Stimulated activated CD8-positive, alpha-beta memory T cell treated with anti-CD3 and anti-CD28 coated beads, Interleukin-4, amount 100 ng/mL, for 48 hours (primary cell): ENCODE measurements around the gene S100A4.
"Not testable (repeated sequence)": the region's sequence is repeated elsewhere in the genome, so short reads cannot be mapped to it uniquely, and the experiment has no call there.

Source experiments
- DNase-seq: peaks from one replicate; pipeline ENCODE4 v3.0.0-alpha.2; 2020

The S100A4 gene

GRCh38 chr1:153545067-153546055 is at the start of gene S100A4:
TSS of gene S100A4 (minus strand) at chr1:153545806. CDS start at chr1:153544794, 1,012 bp downstream.
- DNase-seq = peak; percentile 95

- DNase-seq = no peak
These were observed 47.1 kb upstream of the S100A4 start for GRCh38 chr1:153592748-153593147.

- no peak for DNase-seq
These were observed 42.9 kb upstream of the S100A4 start for GRCh38 chr1:153588482-153588881.

GRCh38 chr1:153588033-153588432 is 42.4 kb upstream of the S100A4 start:
- not testable (repeated sequence) for DNase-seq

- no peak for DNase-seq
These were observed 41.7 kb upstream of the S100A4 start for GRCh38 chr1:153587314-153587713.

- DNase-seq = no peak
These were observed 40.7 kb upstream of the S100A4 start for GRCh38 chr1:153586347-153586746.

GRCh38 chr1:153585006-153585405 is 39.4 kb upstream of the S100A4 start:
- no peak for DNase-seq

- no peak for DNase-seq
These were observed 38.4 kb upstream of the S100A4 start for GRCh38 chr1:153583976-153584375.

GRCh38 chr1:153583514-153583913 is 37.9 kb upstream of the S100A4 start:
- DNase-seq = not testable (repeated sequence)

GRCh38 chr1:153582836-153583235 is 37.2 kb upstream of the S100A4 start:
- not testable (repeated sequence) for DNase-seq

GRCh38 chr1:153578936-153579335 is 33.3 kb upstream of the S100A4 start:
- no peak for DNase-seq

GRCh38 chr1:153578490-153578889 is 32.9 kb upstream of the S100A4 start:
- no peak for DNase-seq

- no peak for DNase-seq
These were observed 32.0 kb upstream of the S100A4 start for GRCh38 chr1:153577624-153578051.

GRCh38 chr1:153577138-153577537 is 31.5 kb upstream of the S100A4 start:
- no peak for DNase-seq

GRCh38 chr1:153575497-153575896 is 29.9 kb upstream of the S100A4 start:
- DNase-seq = not testable (repeated sequence)

- not testable (repeated sequence) for DNase-seq
These were observed 29.5 kb upstream of the S100A4 start for GRCh38 chr1:153575081-153575491.

GRCh38 chr1:153573351-153573750 is 27.7 kb upstream of the S100A4 start:
- no peak for DNase-seq

GRCh38 chr1:153572569-153573015 is 27.0 kb upstream of the S100A4 start:
- DNase-seq = peak; percentile 78

- DNase-seq = no peak
These were observed 26.1 kb upstream of the S100A4 start for GRCh38 chr1:153571706-153572105.

- DNase-seq = no peak
These were observed 25.3 kb upstream of the S100A4 start for GRCh38 chr1:153570874-153571273.

GRCh38 chr1:153569465-153569864 is 23.9 kb upstream of the S100A4 start:
- no peak for DNase-seq

- DNase-seq = peak; percentile 94
These were observed 22.9 kb upstream of the S100A4 start for GRCh38 chr1:153568367-153569099.

GRCh38 chr1:153567621-153568366 is 22.2 kb upstream of the S100A4 start:
- peak; percentile 75 for DNase-seq
